HEK293 (cell line): ENCODE measurements around the gene TMEM91.

Experiments used
- HOXA7 ChIP-seq: sonication (generic); formaldehyde crosslinking; IDR thresholded peaks from 2 replicates; pipeline ENCODE4 v1.8.1; 2022; ENCODE audit warnings: missing genetic modification reagents, borderline replicate concordance
- PRDM1 ChIP-seq: fragments of 450-650 bp; formaldehyde crosslinking; IDR thresholded peaks from 2 replicates; pipeline ENCODE4; 2016; ENCODE audit warnings: missing biosample characterization, missing genetic modification characterization
- ZFP41 ChIP-seq: fragments of 450-650 bp; formaldehyde crosslinking; IDR thresholded peaks from 2 replicates; pipeline ENCODE4 v1.5.1; 2016; ENCODE audit warnings: missing biosample characterization, missing genetic modification characterization, borderline replicate concordance
- ZNF138 ChIP-seq: fragments of 450-650 bp; formaldehyde crosslinking; IDR thresholded peaks from 2 replicates; pipeline ENCODE4 v1.5.1; 2016; ENCODE audit warnings: missing biosample characterization, missing genetic modification characterization, borderline replicate concordance
- ZNF157 ChIP-seq: fragments of 450-650 bp; formaldehyde crosslinking; IDR thresholded peaks from 2 replicates; pipeline ENCODE4 v1.5.1; 2016; ENCODE audit warnings: missing biosample characterization, missing genetic modification characterization
- ZNF2 ChIP-seq: fragments of 450-650 bp; formaldehyde crosslinking; IDR thresholded peaks from 2 replicates; pipeline ENCODE4 v1.5.1; 2016; ENCODE audit warnings: missing biosample characterization, missing genetic modification characterization
- ZNF560 ChIP-seq: fragments of 450-650 bp; formaldehyde crosslinking; IDR thresholded peaks from 2 replicates; pipeline ENCODE4 v1.5.1; 2017; ENCODE audit warnings: missing biosample characterization, missing genetic modification characterization, borderline replicate concordance
- TF ChIP-seq, protein P1 (sequence below): fragments of 450-650 bp; formaldehyde crosslinking; IDR thresholded peaks from 2 replicates; pipeline ENCODE4 v1.5.1; 2016; ENCODE audit warnings: missing biosample characterization, missing genetic modification characterization
- TF ChIP-seq, protein P2 (sequence below): fragments of 450-650 bp; formaldehyde crosslinking; IDR thresholded peaks from 2 replicates; pipeline ENCODE4 v1.5.1; 2016; ENCODE audit warnings: missing biosample characterization, missing genetic modification characterization
- TF ChIP-seq, protein P3 (sequence below): fragments of 450-650 bp; formaldehyde crosslinking; IDR thresholded peaks from 2 replicates; pipeline ENCODE4; 2016; ENCODE audit warnings: missing biosample characterization, missing genetic modification characterization

DNA sequence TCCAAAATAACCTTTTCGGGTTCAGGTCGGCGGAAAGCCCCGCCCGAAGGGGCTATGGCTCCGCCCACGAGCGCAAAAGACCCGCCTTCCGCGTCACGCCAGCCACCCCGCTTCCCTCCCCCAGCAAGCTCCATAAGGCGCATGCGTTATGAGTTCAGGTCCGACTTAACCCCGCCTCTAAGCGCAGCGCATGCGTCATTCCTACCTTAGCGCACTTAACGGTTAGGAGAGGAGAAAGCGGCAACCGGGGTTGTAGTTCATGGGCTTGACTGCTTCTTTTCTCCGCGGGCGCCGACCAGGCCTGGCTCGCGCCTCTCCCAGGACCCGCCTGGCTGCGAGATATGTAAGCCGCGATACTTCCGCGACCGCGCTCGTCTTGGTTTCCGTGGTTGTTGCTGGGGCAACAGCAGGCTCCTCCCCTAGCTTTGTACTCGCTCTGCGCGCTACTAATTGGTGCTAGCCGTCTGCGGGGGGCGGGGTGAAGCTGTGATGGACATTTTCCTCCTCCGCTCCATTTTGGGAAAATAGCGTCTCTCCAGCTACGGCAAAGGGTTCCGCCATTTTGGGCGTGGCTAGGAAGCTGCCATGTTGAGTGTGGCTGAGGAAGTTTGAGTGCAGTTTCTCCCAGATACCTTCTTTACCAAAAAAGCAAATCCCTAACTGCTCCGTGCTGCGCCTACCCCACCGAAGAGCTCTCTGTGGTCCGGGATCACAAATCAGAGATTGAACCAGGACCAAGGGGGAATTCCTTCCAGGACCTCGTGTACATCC is 12.4 kb upstream of the TMEM91 start, which contains the start of gene B9D2:
- TF ChIP-seq, protein P1, sequence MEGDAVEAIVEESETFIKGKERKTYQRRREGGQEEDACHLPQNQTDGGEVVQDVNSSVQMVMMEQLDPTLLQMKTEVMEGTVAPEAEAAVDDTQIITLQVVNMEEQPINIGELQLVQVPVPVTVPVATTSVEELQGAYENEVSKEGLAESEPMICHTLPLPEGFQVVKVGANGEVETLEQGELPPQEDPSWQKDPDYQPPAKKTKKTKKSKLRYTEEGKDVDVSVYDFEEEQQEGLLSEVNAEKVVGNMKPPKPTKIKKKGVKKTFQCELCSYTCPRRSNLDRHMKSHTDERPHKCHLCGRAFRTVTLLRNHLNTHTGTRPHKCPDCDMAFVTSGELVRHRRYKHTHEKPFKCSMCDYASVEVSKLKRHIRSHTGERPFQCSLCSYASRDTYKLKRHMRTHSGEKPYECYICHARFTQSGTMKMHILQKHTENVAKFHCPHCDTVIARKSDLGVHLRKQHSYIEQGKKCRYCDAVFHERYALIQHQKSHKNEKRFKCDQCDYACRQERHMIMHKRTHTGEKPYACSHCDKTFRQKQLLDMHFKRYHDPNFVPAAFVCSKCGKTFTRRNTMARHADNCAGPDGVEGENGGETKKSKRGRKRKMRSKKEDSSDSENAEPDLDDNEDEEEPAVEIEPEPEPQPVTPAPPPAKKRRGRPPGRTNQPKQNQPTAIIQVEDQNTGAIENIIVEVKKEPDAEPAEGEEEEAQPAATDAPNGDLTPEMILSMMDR (tag by site-specific recombination) = no peak
- TF ChIP-seq ZNF157 (no peak), PRDM1 (no peak), ZNF138 (tag by site-specific recombination) (no peak), ZFP41 (tag by site-specific recombination) (no peak), HOXA7 (CRISPR knock-in tag) (no peak), ZNF2 (tag by site-specific recombination) (no peak), ZNF560 (tag by site-specific recombination) (no peak)
- TF ChIP-seq, protein P2, sequence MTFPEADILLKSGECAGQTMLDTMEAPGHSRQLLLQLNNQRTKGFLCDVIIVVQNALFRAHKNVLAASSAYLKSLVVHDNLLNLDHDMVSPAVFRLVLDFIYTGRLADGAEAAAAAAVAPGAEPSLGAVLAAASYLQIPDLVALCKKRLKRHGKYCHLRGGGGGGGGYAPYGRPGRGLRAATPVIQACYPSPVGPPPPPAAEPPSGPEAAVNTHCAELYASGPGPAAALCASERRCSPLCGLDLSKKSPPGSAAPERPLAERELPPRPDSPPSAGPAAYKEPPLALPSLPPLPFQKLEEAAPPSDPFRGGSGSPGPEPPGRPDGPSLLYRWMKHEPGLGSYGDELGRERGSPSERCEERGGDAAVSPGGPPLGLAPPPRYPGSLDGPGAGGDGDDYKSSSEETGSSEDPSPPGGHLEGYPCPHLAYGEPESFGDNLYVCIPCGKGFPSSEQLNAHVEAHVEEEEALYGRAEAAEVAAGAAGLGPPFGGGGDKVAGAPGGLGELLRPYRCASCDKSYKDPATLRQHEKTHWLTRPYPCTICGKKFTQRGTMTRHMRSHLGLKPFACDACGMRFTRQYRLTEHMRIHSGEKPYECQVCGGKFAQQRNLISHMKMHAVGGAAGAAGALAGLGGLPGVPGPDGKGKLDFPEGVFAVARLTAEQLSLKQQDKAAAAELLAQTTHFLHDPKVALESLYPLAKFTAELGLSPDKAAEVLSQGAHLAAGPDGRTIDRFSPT (tag by site-specific recombination) = no peak
- TF ChIP-seq, protein P3, sequence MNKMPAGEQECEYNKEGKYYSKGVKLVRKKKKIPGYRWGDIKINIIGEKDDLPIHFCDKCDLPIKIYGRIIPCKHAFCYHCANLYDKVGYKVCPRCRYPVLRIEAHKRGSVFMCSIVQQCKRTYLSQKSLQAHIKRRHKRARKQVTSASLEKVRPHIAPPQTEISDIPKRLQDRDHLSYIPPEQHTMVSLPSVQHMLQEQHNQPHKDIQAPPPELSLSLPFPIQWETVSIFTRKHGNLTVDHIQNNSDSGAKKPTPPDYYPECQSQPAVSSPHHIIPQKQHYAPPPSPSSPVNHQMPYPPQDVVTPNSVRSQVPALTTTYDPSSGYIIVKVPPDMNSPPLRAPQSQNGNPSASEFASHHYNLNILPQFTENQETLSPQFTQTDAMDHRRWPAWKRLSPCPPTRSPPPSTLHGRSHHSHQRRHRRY = no peak
